Hematopoietic multipotent progenitor cell treated with erythropoietin and hydrocortisone succinate and interleukin-3 and kit ligand, for 8 days (in vitro differentiated cells): ENCODE measurements around the gene GDPD1.
"Not testable (repeated sequence)": the region's sequence is repeated elsewhere in the genome, so short reads cannot be mapped to it uniquely, and the experiment has no call there.

ENCODE experiments used
- DNase-seq: peaks from one replicate; pipeline ENCODE4 v3.0.0-alpha.2; 2015

The GDPD1 gene

GRCh38 chr17:59220328-59221158 is at the start of gene GDPD1:
TSS of gene GDPD1 (plus strand) at chr17:59220511. CDS start at chr17:59220610, 99 bp downstream.
- peak; percentile 95 for DNase-seq

- no peak for DNase-seq
Observed at GRCh38 chr17:59172436-59173004, 47.8 kb upstream of the GDPD1 start.

- no peak for DNase-seq
Observed at GRCh38 chr17:59174671-59175070, 45.6 kb upstream of the GDPD1 start.

GRCh38 chr17:59175076-59175475 is 45.2 kb upstream of the GDPD1 start:
- no peak for DNase-seq

GRCh38 chr17:59178266-59178985 is 41.9 kb upstream of the GDPD1 start:
- DNase-seq, result no peak

GRCh38 chr17:59179601-59180000 is 40.7 kb upstream of the GDPD1 start:
- not testable (repeated sequence) for DNase-seq

GRCh38 chr17:59180626-59181025 is 39.7 kb upstream of the GDPD1 start:
- no peak for DNase-seq

- no peak for DNase-seq
Observed at GRCh38 chr17:59181481-59181880, 38.8 kb upstream of the GDPD1 start.

- no peak for DNase-seq
Observed at GRCh38 chr17:59185997-59186396, 34.3 kb upstream of the GDPD1 start.

- no peak for DNase-seq
Observed at GRCh38 chr17:59186850-59187249, 33.5 kb upstream of the GDPD1 start.

- DNase-seq, result no peak
Observed at GRCh38 chr17:59190806-59191205, 29.5 kb upstream of the GDPD1 start.

GRCh38 chr17:59193336-59193862 is 26.9 kb upstream of the GDPD1 start:
- no peak for DNase-seq

- DNase-seq, result no peak
Observed at GRCh38 chr17:59199398-59199797, 20.9 kb upstream of the GDPD1 start.

GRCh38 chr17:59202320-59202719 is 18.0 kb upstream of the GDPD1 start:
- no peak for DNase-seq

- DNase-seq, result no peak
Observed at GRCh38 chr17:59219370-59219769, 941 bp upstream of the GDPD1 start.

- no peak for DNase-seq
Observed at GRCh38 chr17:59219992-59220327, 351 bp upstream of the GDPD1 start.

GRCh38 chr17:59221159-59221847 is 992 bp downstream of the GDPD1 start:
- DNase-seq, result peak; percentile 50

GRCh38 chr17:59223813-59224212 is 3.5 kb downstream of the GDPD1 start:
- no peak for DNase-seq

- DNase-seq, result not testable (repeated sequence)
Observed at GRCh38 chr17:59228588-59228987, 8.3 kb downstream of the GDPD1 start.

GRCh38 chr17:59230764-59231163 is 10.5 kb downstream of the GDPD1 start:
- no peak for DNase-seq

GRCh38 chr17:59234631-59235030 is 14.3 kb downstream of the GDPD1 start:
- no peak for DNase-seq

GRCh38 chr17:59238906-59239305 is 18.6 kb downstream of the GDPD1 start:
- no peak for DNase-seq

GRCh38 chr17:59244081-59244480 is 23.8 kb downstream of the GDPD1 start:
- no peak for DNase-seq
